WTC11 (cell line): ENCODE measurements around the gene CPNE7. TPM values are rescaled to one million over a fixed set of nuclear protein-coding genes. Genes with fewer than 3 reads are reported as not detected.

Experiments
- CBFB ChIP-seq: sonication (generic); formaldehyde crosslinking; IDR thresholded peaks from 2 replicates; pipeline ENCODE4 v1.8.1; 2022; ENCODE audit warnings: mild to moderate bottlenecking, low read depth, missing genetic modification reagents
- ESRRA ChIP-seq: sonication (generic); formaldehyde crosslinking; IDR thresholded peaks from 2 replicates; pipeline ENCODE4 v1.8.1; 2022; ENCODE audit warnings: mild to moderate bottlenecking, missing genetic modification reagents, borderline replicate concordance
- ETV6 ChIP-seq: sonication (generic); formaldehyde crosslinking; IDR thresholded peaks from 2 replicates; pipeline ENCODE4 v1.8.1; 2022; ENCODE audit warnings: mild to moderate bottlenecking, missing genetic modification reagents
- FOXP4 ChIP-seq: sonication (generic); formaldehyde crosslinking; IDR thresholded peaks from 2 replicates; pipeline ENCODE4 v1.8.0; 2022; ENCODE audit warnings: mild to moderate bottlenecking, missing genetic modification reagents
- IRF2 ChIP-seq: sonication (generic); formaldehyde crosslinking; IDR thresholded peaks from 2 replicates; pipeline ENCODE4 v1.8.0; 2022; ENCODE audit warnings: low read depth, missing genetic modification reagents, borderline replicate concordance
- JUN ChIP-seq: sonication (generic); formaldehyde crosslinking; IDR thresholded peaks from 2 replicates; pipeline ENCODE4 v1.8.0; 2023; ENCODE audit warnings: mild to moderate bottlenecking, missing genetic modification reagents
- KAT7 ChIP-seq: sonication (generic); formaldehyde crosslinking; IDR thresholded peaks from 2 replicates; pipeline ENCODE4 v1.8.1; 2023; ENCODE audit warnings: missing genetic modification reagents, mild to moderate bottlenecking, borderline replicate concordance
- MAX ChIP-seq: sonication (generic); formaldehyde crosslinking; IDR thresholded peaks from 2 replicates; pipeline ENCODE4 v1.8.0; 2022; ENCODE audit warnings: mild to moderate bottlenecking, missing genetic modification reagents
- MLX ChIP-seq: sonication (generic); formaldehyde crosslinking; IDR thresholded peaks from 2 replicates; pipeline ENCODE4 v1.8.1; 2023; ENCODE audit warnings: mild to moderate bottlenecking, missing genetic modification reagents, moderate library complexity
- NFYB ChIP-seq: sonication (generic); formaldehyde crosslinking; conservative IDR thresholded peaks from 2 replicates; pipeline ENCODE4 v1.8.0; 2022; ENCODE audit warnings: low read depth, missing genetic modification reagents
- STAT6 ChIP-seq: sonication (generic); formaldehyde crosslinking; conservative IDR thresholded peaks from 2 replicates; pipeline ENCODE4 v1.8.1; 2023; ENCODE audit warnings: mild to moderate bottlenecking, low read depth, missing genetic modification reagents, moderate library complexity
- ZBTB21 ChIP-seq: sonication (generic); formaldehyde crosslinking; IDR thresholded peaks from 2 replicates; pipeline ENCODE4 v1.8.1; 2023; ENCODE audit warnings: mild to moderate bottlenecking, missing genetic modification reagents, borderline replicate concordance
- ZNF232 ChIP-seq: sonication (generic); formaldehyde crosslinking; IDR thresholded peaks from 2 replicates; pipeline ENCODE4 v1.8.0; 2022; ENCODE audit warnings: mild to moderate bottlenecking, missing genetic modification reagents
- ZNF425 ChIP-seq: fragments of 250-450 bp; sonication (Bioruptor Pico); conservative IDR thresholded peaks from 2 replicates; pipeline ENCODE4 v1.9.0; 2021; ENCODE audit warnings: mild to moderate bottlenecking
- total RNA-seq: library from RNA; stranded (reverse); gene quantifications from 3 replicates; pipeline ENCODE4 v1.2.3, GENCODE V29; 2021
- TF ChIP-seq, protein P1 (sequence below): sonication (generic); formaldehyde crosslinking; IDR thresholded peaks from 2 replicates; pipeline ENCODE4 v1.8.0; 2022; ENCODE audit warnings: missing genetic modification reagents
- TF ChIP-seq, protein P2 (sequence below): sonication (generic); formaldehyde crosslinking; IDR thresholded peaks from 2 replicates; pipeline ENCODE4 v1.8.1; 2022; ENCODE audit warnings: missing genetic modification reagents, borderline replicate concordance
- TF ChIP-seq, protein P3 (sequence below): sonication (generic); formaldehyde crosslinking; IDR thresholded peaks from 2 replicates; pipeline ENCODE4 v1.8.1; 2022; ENCODE audit warnings: mild to moderate bottlenecking, moderate library complexity, missing genetic modification reagents
- TF ChIP-seq, protein P4 (sequence below): sonication (generic); formaldehyde crosslinking; IDR thresholded peaks from 2 replicates; pipeline ENCODE4 v1.8.1; 2022; ENCODE audit warnings: low read depth, mild to moderate bottlenecking, moderate library complexity, missing genetic modification reagents, borderline replicate concordance

The CPNE7 gene
- total RNA-seq, 1 experiment from 2014 or later = 42.6 TPM

- TF ChIP-seq STAT6 (CRISPR knock-in tag) = no peak
- no peak for TF ChIP-seq ZNF232 (CRISPR knock-in tag)
- no peak for TF ChIP-seq FOXP4
- TF ChIP-seq, protein P1, sequence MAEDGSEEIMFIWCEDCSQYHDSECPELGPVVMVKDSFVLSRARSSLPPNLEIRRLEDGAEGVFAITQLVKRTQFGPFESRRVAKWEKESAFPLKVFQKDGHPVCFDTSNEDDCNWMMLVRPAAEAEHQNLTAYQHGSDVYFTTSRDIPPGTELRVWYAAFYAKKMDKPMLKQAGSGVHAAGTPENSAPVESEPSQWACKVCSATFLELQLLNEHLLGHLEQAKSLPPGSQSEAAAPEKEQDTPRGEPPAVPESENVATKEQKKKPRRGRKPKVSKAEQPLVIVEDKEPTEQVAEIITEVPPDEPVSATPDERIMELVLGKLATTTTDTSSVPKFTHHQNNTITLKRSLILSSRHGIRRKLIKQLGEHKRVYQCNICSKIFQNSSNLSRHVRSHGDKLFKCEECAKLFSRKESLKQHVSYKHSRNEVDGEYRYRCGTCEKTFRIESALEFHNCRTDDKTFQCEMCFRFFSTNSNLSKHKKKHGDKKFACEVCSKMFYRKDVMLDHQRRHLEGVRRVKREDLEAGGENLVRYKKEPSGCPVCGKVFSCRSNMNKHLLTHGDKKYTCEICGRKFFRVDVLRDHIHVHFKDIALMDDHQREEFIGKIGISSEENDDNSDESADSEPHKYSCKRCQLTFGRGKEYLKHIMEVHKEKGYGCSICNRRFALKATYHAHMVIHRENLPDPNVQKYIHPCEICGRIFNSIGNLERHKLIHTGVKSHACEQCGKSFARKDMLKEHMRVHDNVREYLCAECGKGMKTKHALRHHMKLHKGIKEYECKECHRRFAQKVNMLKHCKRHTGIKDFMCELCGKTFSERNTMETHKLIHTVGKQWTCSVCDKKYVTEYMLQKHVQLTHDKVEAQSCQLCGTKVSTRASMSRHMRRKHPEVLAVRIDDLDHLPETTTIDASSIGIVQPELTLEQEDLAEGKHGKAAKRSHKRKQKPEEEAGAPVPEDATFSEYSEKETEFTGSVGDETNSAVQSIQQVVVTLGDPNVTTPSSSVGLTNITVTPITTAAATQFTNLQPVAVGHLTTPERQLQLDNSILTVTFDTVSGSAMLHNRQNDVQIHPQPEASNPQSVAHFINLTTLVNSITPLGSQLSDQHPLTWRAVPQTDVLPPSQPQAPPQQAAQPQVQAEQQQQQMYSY (CRISPR knock-in tag) = no peak
- no peak for TF ChIP-seq ZNF425 (CRISPR knock-in tag)
- TF ChIP-seq MAX = peak; percentile 30; the same call in 1 of the 2 replicates
- TF ChIP-seq, protein P2, sequence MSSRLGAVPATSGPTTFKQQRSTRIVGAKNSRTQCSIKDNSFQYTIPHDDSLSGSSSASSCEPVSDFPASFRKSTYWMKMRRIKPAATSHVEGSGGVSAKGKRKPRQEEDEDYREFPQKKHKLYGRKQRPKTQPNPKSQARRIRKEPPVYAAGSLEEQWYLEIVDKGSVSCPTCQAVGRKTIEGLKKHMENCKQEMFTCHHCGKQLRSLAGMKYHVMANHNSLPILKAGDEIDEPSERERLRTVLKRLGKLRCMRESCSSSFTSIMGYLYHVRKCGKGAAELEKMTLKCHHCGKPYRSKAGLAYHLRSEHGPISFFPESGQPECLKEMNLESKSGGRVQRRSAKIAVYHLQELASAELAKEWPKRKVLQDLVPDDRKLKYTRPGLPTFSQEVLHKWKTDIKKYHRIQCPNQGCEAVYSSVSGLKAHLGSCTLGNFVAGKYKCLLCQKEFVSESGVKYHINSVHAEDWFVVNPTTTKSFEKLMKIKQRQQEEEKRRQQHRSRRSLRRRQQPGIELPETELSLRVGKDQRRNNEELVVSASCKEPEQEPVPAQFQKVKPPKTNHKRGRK = no peak
- 0 out of 2 replicates have a peak, but pooled peaks have one; percentile 36 for TF ChIP-seq CBFB (CRISPR knock-in tag)
- TF ChIP-seq, protein P3, sequence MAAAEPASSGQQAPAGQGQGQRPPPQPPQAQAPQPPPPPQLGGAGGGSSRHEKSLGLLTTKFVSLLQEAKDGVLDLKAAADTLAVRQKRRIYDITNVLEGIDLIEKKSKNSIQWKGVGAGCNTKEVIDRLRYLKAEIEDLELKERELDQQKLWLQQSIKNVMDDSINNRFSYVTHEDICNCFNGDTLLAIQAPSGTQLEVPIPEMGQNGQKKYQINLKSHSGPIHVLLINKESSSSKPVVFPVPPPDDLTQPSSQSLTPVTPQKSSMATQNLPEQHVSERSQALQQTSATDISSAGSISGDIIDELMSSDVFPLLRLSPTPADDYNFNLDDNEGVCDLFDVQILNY (CRISPR knock-in tag) = 0 out of 2 replicates have a peak, but pooled peaks have one; percentile 30
- no peak for TF ChIP-seq MLX (CRISPR knock-in tag)
- peak; percentile 62 for TF ChIP-seq ETV6 (CRISPR knock-in tag)
- TF ChIP-seq, protein P4, sequence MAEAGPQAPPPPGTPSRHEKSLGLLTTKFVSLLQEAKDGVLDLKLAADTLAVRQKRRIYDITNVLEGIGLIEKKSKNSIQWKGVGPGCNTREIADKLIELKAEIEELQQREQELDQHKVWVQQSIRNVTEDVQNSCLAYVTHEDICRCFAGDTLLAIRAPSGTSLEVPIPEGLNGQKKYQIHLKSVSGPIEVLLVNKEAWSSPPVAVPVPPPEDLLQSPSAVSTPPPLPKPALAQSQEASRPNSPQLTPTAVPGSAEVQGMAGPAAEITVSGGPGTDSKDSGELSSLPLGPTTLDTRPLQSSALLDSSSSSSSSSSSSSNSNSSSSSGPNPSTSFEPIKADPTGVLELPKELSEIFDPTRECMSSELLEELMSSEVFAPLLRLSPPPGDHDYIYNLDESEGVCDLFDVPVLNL (CRISPR knock-in tag) = no peak
- no peak for TF ChIP-seq IRF2
- no peak for TF ChIP-seq ZBTB21 (CRISPR knock-in tag)
- TF ChIP-seq KAT7 (CRISPR knock-in tag) = no peak
- no peak for TF ChIP-seq JUN (CRISPR knock-in tag)
- TF ChIP-seq NFYB (CRISPR knock-in tag) = no peak
- TF ChIP-seq ESRRA = no peak
Measured at GRCh38 chr16:89574681-89575246, 794 bp upstream of the CPNE7 start (continued).
